IPS-18c (cell line): Measurements from ENCODE around the gene BDP1.
"Not testable (repeated sequence)": the region's sequence is repeated elsewhere in the genome, so short reads cannot be mapped to it uniquely, and the experiment has no call there.

ENCODE experiments used
- H3K4me3 ChIP-seq: 2 replicates; pipeline ENCODE4 v1.7.0; 2013; ENCODE audit warnings: low read depth, mild to moderate bottlenecking, low read length, moderate library complexity; ENCODE audit not compliant: insufficient read depth
- H3K9me3 ChIP-seq: one replicate; pipeline ENCODE4 v1.6.1; 2013; ENCODE audit warnings: mild to moderate bottlenecking, low read length, moderate library complexity; ENCODE audit not compliant: control insufficient read depth, insufficient read depth

Gene BDP1

GRCh38 chr5:71456362-71456743 lies 902 bp downstream of the BDP1 start:
- Histone ChIP-seq H3K9me3 (no peaks in the 10 kb centered on the region), H3K4me3 (peak overlapping the region; percentile 84)

GRCh38 chr5:71457106-71457505 lies 1.7 kb downstream of the BDP1 start:
- Histone ChIP-seq H3K4me3 (no peak overlapping the region), H3K9me3 (no peaks in the 10 kb centered on the region)

GRCh38 chr5:71460693-71461092 lies 5.2 kb downstream of the BDP1 start:
- Histone ChIP-seq H3K4me3 (no peak overlapping the region), H3K9me3 (no peaks in the 10 kb centered on the region)

- no peaks in the 10 kb centered on the region for H3K9me3 ChIP-seq
- H3K4me3 ChIP-seq = no peak overlapping the region
Measured at GRCh38 chr5:71461360-71461759, 5.9 kb downstream of the BDP1 start.

GRCh38 chr5:71471193-71471592 lies 15.7 kb downstream of the BDP1 start:
- no peaks in the 10 kb centered on the region for H3K9me3 ChIP-seq
- H3K4me3 ChIP-seq = no peak overlapping the region

GRCh38 chr5:71475788-71476384 lies 20.4 kb downstream of the BDP1 start:
- no peak overlapping the region for H3K4me3 ChIP-seq

GRCh38 chr5:71481441-71481840 lies 26.0 kb downstream of the BDP1 start:
- Histone ChIP-seq H3K4me3 (no peak overlapping the region), H3K9me3 (no peaks in the 10 kb centered on the region)

More at GRCh38 chr5:71475788-71476384, 20.4 kb downstream of the BDP1 start:
- no peaks in the 10 kb centered on the region for H3K9me3 ChIP-seq

DNA sequence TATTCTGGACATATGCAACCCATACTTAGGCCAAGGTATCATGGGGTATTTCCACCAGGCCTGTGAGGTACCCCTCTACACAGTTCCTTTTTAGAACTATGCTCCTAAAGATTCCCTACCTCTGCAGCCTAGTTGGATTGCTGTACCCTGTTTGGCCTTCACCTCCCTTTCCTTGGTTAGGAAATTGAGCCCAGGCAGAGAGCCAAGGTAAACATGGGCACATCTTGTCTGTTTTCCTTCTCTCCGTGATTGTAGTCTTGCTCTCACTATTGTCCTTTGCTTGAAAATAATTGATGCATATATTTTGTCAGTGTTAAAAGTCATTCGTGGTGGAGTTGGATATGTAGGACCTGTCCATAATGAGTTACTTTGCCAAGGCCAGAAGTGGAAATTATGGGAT lies 26.7 kb downstream of the BDP1 start:
- Histone ChIP-seq H3K9me3 (no peaks in the 10 kb centered on the region), H3K4me3 (no peak overlapping the region)

GRCh38 chr5:71483355-71483754 lies 27.9 kb downstream of the BDP1 start:
- Histone ChIP-seq H3K4me3 (no peak overlapping the region), H3K9me3 (no peaks in the 10 kb centered on the region)

DNA sequence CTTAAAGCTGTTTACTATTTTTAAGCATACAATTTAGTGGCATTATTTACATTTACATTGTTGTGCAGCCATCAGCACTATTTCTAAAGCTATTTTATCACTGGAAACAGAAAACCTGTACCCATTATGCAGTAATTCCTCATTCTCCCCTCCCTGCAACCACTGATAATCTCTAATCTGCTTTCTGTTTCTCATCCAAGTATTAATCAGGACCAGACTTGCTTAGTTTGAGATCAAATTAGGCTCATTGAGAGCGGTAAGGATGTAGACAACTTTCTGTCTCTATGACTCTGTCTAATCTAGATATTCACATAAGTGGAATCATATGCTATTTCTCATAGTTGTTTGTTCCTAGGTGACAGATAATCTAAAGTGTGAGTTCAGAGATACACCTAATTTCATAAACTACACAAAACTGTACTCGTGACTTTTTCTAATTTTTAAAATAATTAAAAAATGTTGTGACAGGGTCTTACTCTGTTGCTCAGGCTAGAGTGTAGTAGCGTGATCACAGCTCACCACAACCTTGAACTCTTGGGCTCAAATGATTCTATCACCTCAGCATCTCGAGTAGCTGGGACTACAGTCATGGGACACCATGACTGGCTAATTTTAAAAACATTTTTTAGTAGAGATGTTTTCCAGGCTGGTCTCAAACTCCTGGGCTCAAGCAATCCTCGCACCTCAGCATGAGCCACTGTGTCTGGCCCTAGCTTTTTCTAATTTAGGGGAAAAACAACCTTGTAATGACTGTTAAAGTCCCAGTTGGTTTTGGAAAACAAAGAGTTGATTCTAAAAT lies 37.6 kb downstream of the BDP1 start:
- Histone ChIP-seq H3K9me3 (no peaks in the 10 kb centered on the region), H3K4me3 (no peak overlapping the region)

DNA sequence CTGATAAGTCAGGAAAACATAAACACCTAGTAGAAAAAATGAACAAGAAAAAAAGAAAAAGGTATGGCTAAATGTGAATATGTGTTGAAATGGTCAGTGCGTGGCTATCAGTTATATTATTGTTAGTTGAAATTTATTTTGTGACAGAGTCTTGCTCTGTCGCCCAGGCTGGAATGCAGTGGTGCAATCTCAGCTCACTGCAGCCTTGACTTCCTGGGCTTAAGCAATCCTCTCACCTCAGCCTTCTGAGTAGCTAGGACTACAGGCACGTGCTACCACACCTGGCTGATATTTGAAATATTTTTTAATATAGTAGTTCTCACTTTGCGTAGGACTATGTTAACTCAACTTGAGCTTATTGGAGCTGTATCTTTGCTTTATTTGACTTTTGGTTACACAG lies 38.8 kb downstream of the BDP1 start:
- H3K4me3 ChIP-seq, H3K9me3 ChIP-seq: not testable (repeated sequence)

GRCh38 chr5:71498756-71499155 lies 43.3 kb downstream of the BDP1 start:
- not testable (repeated sequence) for H3K9me3 ChIP-seq, H3K4me3 ChIP-seq

- Histone ChIP-seq H3K4me3 (no peak overlapping the region), H3K9me3 (no peaks in the 10 kb centered on the region)
Measured at GRCh38 chr5:71503536-71503935, 48.1 kb downstream of the BDP1 start.

DNA sequence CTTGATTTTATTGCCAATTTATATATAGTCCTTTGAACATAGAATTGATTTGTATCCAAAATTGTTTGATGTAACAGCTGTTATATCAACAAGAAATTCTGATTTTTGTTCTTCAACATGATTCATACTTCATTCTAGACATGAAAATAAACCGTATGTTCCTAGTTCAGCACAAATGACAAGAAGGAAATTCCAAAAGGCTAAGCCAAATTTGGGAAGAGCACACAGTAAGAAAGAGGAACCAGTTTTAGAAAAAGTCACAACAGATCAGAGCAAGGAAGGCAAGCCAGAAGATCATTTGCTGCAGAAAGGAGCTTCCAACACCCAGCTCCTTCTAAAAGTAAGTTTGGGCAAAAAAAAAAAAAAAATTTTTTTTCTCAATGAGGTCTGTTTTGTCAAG lies 66.7 kb downstream of the BDP1 start:
- Histone ChIP-seq H3K4me3 (no peak overlapping the region), H3K9me3 (no peaks in the 10 kb centered on the region)

DNA sequence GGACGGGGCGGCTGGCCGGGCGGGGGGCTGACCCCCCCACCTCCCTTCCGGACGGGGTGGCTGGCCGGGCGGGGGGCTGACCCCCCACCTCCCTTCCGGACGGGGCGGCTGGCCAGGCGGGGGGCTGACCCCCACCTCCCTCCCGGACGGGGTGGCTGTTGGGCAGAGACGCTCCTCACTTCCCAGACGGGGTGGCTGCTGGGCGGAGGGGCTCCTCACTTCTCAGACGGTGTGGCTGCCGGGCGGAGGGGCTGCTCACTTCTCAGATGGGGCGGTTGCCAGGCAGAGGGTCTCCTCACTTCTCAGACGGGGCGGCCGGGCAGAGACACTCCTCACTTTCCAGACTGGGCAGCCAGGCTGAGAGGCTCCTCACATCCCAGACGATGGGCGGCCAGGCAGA lies 70.2 kb downstream of the BDP1 start:
- not testable (repeated sequence) for H3K9me3 ChIP-seq

DNA sequence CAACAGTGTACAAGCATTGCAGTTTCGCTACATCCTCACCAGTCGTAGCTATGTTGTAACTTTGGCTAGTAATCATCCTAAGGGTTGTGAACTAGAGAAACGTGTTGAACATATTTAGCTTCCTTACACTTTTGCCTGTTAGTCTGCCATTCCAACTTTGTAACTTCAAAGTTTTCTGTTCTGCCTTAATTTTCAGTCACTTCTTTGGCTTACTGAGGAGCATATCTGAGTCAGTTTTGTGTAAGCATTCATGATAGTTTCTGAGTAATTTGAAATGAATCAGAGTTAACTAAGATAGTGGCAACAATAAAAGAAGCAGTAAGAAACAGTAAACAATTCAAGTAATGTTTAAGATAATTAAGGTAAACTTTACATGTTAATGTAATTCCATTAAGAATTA lies 72.8 kb downstream of the BDP1 start:
- no peak overlapping the region for H3K4me3 ChIP-seq
- H3K9me3 ChIP-seq = no peaks in the 10 kb centered on the region

More for the DNA sequence above, 70.2 kb downstream of the BDP1 start:
- H3K4me3 ChIP-seq = not testable (repeated sequence)

DNA sequence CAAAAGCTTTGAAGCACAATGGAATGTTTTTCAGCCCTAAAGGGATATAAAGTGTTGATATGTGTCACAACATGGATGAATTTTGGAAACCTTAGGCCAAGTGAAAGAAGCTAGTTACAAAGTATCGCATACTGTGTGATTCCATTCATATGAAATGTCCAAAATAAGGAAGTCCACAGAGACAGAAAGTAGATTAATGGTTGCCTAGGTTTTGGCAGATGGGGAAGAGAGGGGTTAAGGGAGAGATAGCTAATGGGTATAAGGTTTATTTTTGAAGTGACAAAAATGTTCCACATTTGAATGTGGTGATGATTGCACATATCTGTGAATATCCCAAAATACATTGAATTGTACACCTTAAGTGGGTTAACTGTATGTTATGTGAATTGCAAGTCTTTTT lies 74.2 kb downstream of the BDP1 start:
- H3K4me3 ChIP-seq = no peak overlapping the region
- H3K9me3 ChIP-seq = no peaks in the 10 kb centered on the region

- H3K4me3 ChIP-seq = no peak overlapping the region
- H3K9me3 ChIP-seq = no peaks in the 10 kb centered on the region
Measured at GRCh38 chr5:71533142-71533541, 77.7 kb downstream of the BDP1 start.

DNA sequence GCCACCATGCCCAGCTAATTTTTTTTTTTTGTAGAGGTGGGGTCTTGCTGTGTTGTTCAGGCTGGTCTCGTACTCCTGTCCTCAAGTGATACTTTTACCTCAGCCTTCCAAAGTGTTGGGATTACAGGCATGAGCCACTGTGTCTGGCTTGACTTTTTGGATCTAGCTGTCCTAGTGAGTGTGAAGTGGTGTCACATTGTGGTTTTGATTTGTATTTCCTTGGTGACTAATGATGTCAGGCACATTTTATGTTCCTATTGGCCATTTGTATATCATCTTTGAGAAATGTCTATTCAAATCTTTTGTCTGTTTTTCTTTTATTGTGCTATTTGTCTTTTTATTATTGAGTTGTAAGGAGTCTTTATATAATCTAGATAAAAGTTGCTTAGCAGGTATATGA lies 78.2 kb downstream of the BDP1 start:
- H3K4me3 ChIP-seq = no peak overlapping the region
- H3K9me3 ChIP-seq = no peaks in the 10 kb centered on the region
